ENCODE data around the gene DOP1B.

DNA sequence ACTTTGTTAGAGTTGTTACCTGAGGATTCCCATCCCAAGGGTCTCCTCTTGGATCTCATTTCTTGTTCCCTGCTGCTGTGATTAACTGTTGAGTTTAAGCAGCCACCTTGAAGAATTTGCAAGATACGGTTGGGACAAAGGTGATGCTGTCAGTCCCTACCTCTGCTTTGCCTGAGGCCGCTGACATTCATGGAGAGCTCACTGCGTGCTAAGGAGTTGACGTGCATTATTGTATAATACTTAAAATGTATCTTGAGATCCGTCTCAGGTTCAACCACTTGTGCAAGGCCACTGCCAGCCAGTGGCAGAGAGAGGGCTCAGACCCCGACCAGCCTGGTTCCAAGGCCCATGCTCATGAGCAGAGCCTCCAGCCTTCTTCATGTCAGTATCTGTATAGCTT lies 14.2 kb downstream of the DOP1B start:
- TF ChIP-seq, protein P1, sequence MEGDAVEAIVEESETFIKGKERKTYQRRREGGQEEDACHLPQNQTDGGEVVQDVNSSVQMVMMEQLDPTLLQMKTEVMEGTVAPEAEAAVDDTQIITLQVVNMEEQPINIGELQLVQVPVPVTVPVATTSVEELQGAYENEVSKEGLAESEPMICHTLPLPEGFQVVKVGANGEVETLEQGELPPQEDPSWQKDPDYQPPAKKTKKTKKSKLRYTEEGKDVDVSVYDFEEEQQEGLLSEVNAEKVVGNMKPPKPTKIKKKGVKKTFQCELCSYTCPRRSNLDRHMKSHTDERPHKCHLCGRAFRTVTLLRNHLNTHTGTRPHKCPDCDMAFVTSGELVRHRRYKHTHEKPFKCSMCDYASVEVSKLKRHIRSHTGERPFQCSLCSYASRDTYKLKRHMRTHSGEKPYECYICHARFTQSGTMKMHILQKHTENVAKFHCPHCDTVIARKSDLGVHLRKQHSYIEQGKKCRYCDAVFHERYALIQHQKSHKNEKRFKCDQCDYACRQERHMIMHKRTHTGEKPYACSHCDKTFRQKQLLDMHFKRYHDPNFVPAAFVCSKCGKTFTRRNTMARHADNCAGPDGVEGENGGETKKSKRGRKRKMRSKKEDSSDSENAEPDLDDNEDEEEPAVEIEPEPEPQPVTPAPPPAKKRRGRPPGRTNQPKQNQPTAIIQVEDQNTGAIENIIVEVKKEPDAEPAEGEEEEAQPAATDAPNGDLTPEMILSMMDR (conservative IDR thresholded peaks at IDR 0.05; ENCODE audit: low read depth, low read length) = no peak
- TF ChIP-seq EZH2 (IDR thresholded peaks at IDR 0.05; ENCODE audit: borderline replicate concordance, low read depth, low read length, poor library complexity, severe bottlenecking) = no peak

Data from A673 (cell line).